HFF-Myc (cell line): ENCODE data around the gene GYPC.
"Not testable (repeated sequence)": the region's sequence is repeated elsewhere in the genome, so short reads cannot be mapped to it uniquely, and the experiment has no call there.

ENCODE experiments used
- DNase-seq: peaks from one replicate; pipeline ENCODE4 v3.0.0-alpha.2; 2011; ENCODE audit warnings: low read depth; ENCODE audit errors: extremely low read depth
- H3K4me3 ChIP-seq: replicated peaks from 2 replicates; pipeline ENCODE4 v1.5.1; 2011; ENCODE audit warnings: low read depth, mild to moderate bottlenecking, control low read depth, low read length
- CTCF ChIP-seq: IDR thresholded peaks from 2 replicates; pipeline ENCODE4 v1.5.1; 2012; ENCODE audit warnings: mild to moderate bottlenecking, low read depth, low read length, control low read depth; ENCODE audit errors: missing control alignments

GYPC gene

GRCh38 chr2:126686286-126686685, 30.3 kb downstream of the GYPC start:
- DNase-seq = no peak
- no peak overlapping the region for H3K4me3 ChIP-seq
- no peak for TF ChIP-seq CTCF

- DNase-seq = no peak
- no peak for TF ChIP-seq CTCF
- H3K4me3 ChIP-seq = no peak overlapping the region
Observed at GRCh38 chr2:126686841-126687485, 31.0 kb downstream of the GYPC start.

- no peak for DNase-seq
- no peak overlapping the region for H3K4me3 ChIP-seq
- TF ChIP-seq CTCF = no peak
Observed at GRCh38 chr2:126687503-126687902, 31.5 kb downstream of the GYPC start.

- not testable (repeated sequence) for DNase-seq, H3K4me3 ChIP-seq
Observed at GRCh38 chr2:126688594-126688993, 32.6 kb downstream of the GYPC start.

GRCh38 chr2:126692241-126692640, 36.3 kb downstream of the GYPC start:
- H3K4me3 ChIP-seq, DNase-seq: not testable (repeated sequence)

GRCh38 chr2:126692934-126693592, 37.1 kb downstream of the GYPC start:
- DNase-seq, H3K4me3 ChIP-seq: not testable (repeated sequence)

- TF ChIP-seq CTCF = no peak
- no peak for DNase-seq
Observed at GRCh38 chr2:126696644-126697520, 40.9 kb downstream of the GYPC start.

GRCh38 chr2:126698376-126698775, 42.4 kb downstream of the GYPC start:
- TF ChIP-seq CTCF = no peak
- no peak overlapping the region for H3K4me3 ChIP-seq
- no peak for DNase-seq

More at GRCh38 chr2:126696644-126697520, 40.9 kb downstream of the GYPC start:
- no peak overlapping the region for H3K4me3 ChIP-seq
